Keratinocyte (primary cell): ENCODE data around the gene ADCY5.

Experiments
- CTCF ChIP-seq, 3 experiments: IDR thresholded peaks in 1 of 3; conservative IDR thresholded peaks in 1 of 3; optimal IDR thresholded peaks in 1 of 3; 2 replicates in 2 of 3; 3 replicates in 1 of 3; pipeline versions ENCODE3 to v1.5.1; 2011; ENCODE audit warnings: low read length in 3 of 3, mild to moderate bottlenecking in 3 of 3, moderate library complexity in 2 of 3, control low read depth in 1 of 3, inconsistent platforms in 1 of 3; ENCODE audit not compliant: insufficient read depth in 2 of 3; ENCODE audit errors: extremely low read depth in 1 of 3
- EZH2 ChIP-seq: IDR thresholded peaks from one replicate; pipeline ENCODE4 v1.6.1; 2012; ENCODE audit warnings: inconsistent platforms, mild to moderate bottlenecking, low read length, moderate library complexity

DNA sequence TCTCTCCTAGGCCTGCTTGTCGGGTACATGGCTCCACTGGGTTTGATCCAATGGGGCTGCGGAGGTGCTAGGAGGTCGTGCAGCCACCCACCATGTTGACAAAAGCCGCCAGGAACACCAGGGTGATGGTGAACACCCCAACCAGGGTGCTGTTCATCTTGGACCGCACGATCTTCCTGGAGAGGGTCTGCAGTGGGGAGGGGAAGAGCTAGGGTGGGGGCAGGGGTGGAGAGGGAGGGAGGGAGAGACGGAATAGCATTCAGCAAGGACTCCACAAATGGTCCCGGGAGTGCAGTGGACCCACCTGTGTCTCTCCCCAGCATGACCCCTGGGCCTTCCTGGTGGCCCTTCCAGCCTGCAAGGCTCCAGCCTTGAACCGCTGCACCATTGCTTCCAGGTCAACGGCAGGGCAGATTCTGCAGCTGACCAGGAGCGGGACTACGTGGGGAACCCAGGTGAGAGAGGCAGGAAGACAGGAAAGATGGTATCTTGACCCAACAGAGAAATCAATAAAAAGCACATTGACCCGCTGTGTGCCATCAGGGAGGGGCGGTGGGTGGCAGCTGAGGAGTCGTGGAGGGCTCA is 144.8 kb downstream of the ADCY5 start:
- no peak for TF ChIP-seq CTCF (optimal IDR thresholded peaks at IDR 0.05 in 1 of 3, IDR thresholded peaks at IDR 0.05 in 1 of 3, conservative IDR thresholded peaks at IDR 0.05 in 1 of 3; ENCODE audit: extremely low read depth in 1 of 3, insufficient read depth in 2 of 3, low read length in 3 of 3)
- no peak for TF ChIP-seq EZH2
